GM19193 (cell line): Measurements from ENCODE around the gene SYT12.

ENCODE experiments used
- POLR2A ChIP-seq: IDR thresholded peaks from 4 replicates; pipeline ENCODE4 v1.6.1; 2011; ENCODE audit not compliant: insufficient read depth, insufficient read length; ENCODE audit errors: extremely low read depth

The SYT12 gene

GRCh38 chr11:67083786-67084366 is 60.9 kb downstream of the SYT12 start:
- no peak for TF ChIP-seq POLR2A

GRCh38 chr11:67085617-67086016 is 62.7 kb downstream of the SYT12 start:
- TF ChIP-seq POLR2A: no peak

- TF ChIP-seq POLR2A: no peak
These were observed 67.8 kb downstream of the SYT12 start for GRCh38 chr11:67090717-67091116.

GRCh38 chr11:67095214-67095507 is 72.2 kb downstream of the SYT12 start:
- no peak for TF ChIP-seq POLR2A

GRCh38 chr11:67098799-67099429 is 76.0 kb downstream of the SYT12 start:
- no peak for TF ChIP-seq POLR2A

GRCh38 chr11:67099831-67100324 is 76.9 kb downstream of the SYT12 start:
- TF ChIP-seq POLR2A: no peak
